RWPE1 (cell line): Measurements from ENCODE around the gene HOXD4.

Experiments used
- CTCF ChIA-PET: fragments of 350-600 bp; sonication (Branson Sonifier 250); formaldehyde crosslinking; extraction: SDS; loops from one replicate; lab custom pipeline; 2021; lab: Yijun Ruan, JAX
- POLR2A ChIA-PET: fragments of 400-600 bp; formaldehyde crosslinking; extraction: SDS; loops from one replicate; lab custom pipeline; 2020; ENCODE audit warnings: antibody characterized with exemption; ENCODE audit not compliant: low non-redundant PET; lab: Yijun Ruan, JAX
- DNase-seq: peaks from one replicate; pipeline ENCODE4 v3.0.0; 2012; ENCODE audit warnings: low spot score
- H3K27ac ChIP-seq: fragments of 450-650 bp; 2 replicates; pipeline ENCODE4 v1.5.1; 2017
- TF ChIP-seq, protein P1 (sequence below): fragments of 450-650 bp; conservative IDR thresholded peaks from 2 replicates; pipeline ENCODE4 v1.5.1; 2017; ENCODE audit warnings: low read depth, mild to moderate bottlenecking

Gene HOXD4

DNA sequence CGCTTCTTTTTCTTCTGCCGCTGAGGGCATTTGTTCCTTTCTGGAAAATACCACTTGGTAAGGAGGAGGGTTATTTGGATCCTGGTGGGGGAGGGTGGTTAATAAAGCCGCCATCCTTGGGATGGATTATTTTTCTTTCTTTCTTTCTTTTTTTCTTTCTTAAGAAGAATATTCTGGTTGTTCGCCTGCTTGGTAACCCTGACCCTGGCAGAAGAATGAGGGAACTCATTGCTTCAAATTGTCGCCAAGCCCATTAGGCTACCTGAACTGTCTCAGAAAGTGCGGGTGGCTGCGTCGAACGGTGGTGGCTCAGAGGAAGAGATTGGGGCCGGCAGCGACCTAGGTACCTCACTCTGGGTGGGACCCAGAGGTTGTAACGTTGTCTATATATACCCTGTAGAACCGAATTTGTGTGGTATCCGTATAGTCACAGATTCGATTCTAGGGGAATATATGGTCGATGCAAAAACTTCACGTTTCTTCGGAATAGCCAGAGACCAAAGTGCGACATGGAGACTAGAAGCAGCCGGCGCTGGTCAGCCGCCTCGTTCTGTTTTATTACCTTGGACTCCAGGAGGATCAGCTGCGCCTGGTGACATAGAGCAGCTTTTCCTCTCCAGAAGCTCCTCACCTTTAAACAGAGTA, 1.3 kb upstream of the HOXD4 start:
- H3K27ac ChIP-seq, result no peak overlapping the region
- DNase-seq, result no peak
- CTCF ChIA-PET, result no interaction called here
- POLR2A ChIA-PET, result no interaction called here
- TF ChIP-seq, protein P1, sequence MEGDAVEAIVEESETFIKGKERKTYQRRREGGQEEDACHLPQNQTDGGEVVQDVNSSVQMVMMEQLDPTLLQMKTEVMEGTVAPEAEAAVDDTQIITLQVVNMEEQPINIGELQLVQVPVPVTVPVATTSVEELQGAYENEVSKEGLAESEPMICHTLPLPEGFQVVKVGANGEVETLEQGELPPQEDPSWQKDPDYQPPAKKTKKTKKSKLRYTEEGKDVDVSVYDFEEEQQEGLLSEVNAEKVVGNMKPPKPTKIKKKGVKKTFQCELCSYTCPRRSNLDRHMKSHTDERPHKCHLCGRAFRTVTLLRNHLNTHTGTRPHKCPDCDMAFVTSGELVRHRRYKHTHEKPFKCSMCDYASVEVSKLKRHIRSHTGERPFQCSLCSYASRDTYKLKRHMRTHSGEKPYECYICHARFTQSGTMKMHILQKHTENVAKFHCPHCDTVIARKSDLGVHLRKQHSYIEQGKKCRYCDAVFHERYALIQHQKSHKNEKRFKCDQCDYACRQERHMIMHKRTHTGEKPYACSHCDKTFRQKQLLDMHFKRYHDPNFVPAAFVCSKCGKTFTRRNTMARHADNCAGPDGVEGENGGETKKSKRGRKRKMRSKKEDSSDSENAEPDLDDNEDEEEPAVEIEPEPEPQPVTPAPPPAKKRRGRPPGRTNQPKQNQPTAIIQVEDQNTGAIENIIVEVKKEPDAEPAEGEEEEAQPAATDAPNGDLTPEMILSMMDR, result no peak

DNA sequence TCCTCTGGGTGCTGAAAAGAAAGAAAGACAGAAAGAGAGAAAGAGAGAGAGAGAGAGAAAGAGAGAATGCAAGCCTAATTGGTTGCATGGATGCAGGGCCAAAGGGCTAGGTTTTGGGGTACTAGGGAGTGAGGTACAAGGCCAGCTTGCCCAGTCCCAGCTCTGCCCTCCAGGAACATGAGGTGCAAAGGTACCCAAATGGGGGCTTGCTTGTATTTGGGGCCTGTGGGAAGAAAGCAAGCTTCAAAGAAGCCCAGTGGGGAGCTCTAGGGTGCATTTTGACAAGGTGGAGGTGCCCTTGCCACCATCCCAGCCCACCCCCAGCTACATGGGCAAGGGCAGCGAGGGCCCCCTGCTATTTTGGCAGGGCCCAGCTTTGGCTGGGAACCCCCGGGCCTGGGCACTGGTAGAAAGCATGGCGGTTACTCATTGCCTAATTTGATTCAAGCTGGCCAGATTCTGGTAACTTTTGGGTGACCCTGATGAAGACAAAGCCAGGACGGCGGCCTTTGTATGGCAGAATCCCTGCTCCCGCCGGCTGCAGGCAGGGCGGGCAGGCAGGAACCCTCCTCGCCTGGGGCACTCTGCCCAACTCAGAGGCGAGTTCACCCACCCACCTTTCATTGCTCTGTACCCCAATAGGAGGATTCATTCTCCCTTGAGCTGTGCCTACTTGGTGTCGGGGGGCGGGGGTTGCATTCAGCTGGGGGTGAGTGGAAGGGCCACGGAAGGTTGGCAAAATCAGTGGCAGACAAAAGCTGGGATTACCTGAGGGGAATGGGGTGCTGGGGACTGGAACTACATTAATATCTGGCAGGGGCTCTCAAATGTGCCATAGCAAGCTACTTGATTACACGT, 537 bp upstream of the HOXD4 start:
- no peak for DNase-seq
- no peak overlapping the region for H3K27ac ChIP-seq
- ChIA-PET CTCF (interaction anchor here (0.6 kb wide), 1 partner anchor 1654 kb away, joined by 3 read pairs; no protein-coding TSS in a partner anchor), POLR2A (no interaction called here)
- TF ChIP-seq, protein P1, result no peak

DNA sequence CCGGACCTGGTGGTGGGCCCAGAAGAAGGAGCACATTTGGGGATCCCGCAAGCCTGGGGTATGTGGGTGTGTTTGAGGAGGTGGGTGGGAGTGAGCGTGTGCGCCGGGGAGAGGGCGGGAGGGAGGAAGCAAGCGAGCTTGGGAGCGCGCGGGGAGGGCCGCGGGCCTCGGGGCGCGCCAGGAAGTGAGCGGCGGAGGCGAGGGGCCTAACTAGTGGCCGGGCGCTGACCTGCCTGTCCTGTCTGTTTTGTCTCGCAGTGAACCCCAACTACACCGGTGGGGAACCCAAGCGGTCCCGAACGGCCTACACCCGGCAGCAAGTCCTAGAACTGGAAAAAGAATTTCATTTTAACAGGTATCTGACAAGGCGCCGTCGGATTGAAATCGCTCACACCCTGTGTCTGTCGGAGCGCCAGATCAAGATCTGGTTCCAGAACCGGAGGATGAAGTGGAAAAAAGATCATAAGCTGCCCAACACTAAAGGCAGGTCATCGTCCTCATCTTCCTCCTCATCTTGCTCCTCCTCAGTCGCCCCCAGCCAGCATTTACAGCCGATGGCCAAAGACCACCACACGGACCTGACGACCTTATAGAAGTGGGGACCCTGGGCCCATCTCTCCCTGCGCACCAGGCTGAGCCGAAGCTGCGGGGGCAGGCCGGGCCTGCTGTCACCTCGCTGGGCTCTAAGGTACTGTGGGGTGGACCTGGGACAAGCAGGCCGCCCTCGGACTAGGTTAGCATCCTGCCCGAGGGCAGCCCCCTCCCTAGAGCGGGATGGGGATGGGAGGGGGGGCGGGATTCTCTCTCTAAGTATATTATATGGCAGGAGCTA, 1.2 kb downstream of the HOXD4 start:
- H3K27ac ChIP-seq, result no peak overlapping the region
- TF ChIP-seq, protein P1, result no peak
- DNase-seq, result no peak
- ChIA-PET POLR2A (no interaction called here), CTCF (no interaction called here)

DNA sequence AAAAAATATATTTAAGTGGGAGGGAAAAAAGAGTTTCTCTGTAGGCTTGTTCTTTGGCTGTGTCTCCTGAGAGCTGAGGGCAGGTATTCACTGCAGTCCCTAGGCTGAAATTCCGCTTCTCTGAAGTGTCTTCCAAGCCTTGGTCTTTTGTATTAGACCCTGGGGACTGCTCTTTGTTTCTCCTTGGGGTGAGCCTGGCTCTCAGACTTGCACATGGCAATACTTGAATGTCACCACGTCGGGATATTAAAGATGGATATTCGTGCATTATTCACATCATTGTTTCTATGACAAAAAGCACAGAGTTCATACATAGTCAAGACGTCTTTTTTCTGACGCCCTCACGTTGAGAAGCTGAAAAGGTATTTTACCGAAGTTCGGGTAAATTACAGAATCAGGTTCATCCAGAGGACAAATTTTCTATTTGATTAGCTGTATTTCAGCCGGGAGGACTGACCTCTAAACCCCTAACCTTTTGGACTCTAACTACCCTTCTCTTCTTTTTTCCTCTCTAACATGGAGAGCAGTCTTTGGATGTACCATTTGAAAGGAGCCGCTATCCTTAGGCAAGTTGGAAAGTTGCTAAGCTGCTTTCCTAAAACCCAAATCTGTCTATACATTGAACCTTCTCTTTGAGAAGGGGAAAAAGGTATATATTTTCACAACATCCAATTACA, 3.4 kb downstream of the HOXD4 start:
- no peak for DNase-seq
- POLR2A ChIA-PET, result no interaction called here
- no peak overlapping the region for H3K27ac ChIP-seq
- TF ChIP-seq, protein P1, result no peak
- CTCF ChIA-PET, result interaction anchor here (0.6 to 2.2 kb wide), 4 partner anchors 14 to 276 kb away, joined by 3 to 7 read pairs (median 4); no protein-coding TSS in a partner anchor

DNA sequence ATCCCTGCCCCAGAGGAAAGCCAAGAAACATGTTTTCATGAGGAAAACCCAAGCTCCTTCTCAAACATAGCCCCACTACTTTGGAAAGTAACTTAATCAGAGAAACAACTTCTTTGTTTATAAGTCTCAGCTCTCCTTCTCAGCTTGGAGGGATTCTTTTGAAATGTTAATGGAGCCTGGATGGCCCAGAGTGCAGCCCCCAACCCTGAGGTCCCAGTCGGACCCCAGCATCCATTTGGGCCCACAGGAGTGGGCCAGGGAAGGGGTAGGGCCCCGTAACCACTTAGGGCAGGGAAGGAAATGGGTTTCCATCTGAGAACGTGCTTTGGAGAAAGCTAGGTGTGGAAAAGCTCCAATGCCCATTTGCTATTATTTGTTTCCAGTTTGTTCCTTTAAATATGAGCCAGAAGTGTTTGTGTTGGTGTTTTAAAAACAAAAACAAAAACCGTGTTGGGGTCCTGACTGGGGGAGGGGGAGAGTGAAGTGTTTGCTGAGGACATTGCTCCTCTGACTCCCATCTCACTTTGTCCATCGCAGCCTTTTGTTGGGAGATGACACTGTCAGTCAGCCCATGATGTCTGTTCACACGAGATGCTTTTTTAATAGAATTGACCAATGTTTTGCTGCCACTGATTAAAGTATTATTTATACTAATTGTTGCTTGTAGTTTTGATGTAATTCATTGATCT, 4.2 kb downstream of the HOXD4 start:
- ChIA-PET POLR2A (no interaction called here), CTCF (interaction anchor here (0.6 to 2.2 kb wide), 2 partner anchors 15 to 276 kb away, joined by 3 to 7 read pairs; no protein-coding TSS in a partner anchor)
- DNase-seq, result no peak
- TF ChIP-seq, protein P1, result no peak
- no peak overlapping the region for H3K27ac ChIP-seq
